GM13977 (cell line): ENCODE data around the gene EIF2B5.

ENCODE experiments used
- DNase-seq: peaks from one replicate; pipeline ENCODE4 v3.0.0; 2012; ENCODE audit warnings: low spot score
- CTCF ChIP-seq: IDR thresholded peaks from 2 replicates; pipeline ENCODE4 v1.5.1; 2012; ENCODE audit warnings: mild to moderate bottlenecking, control low read depth; ENCODE audit not compliant: insufficient read depth; ENCODE audit errors: extremely low read depth, missing control alignments
- in situ Hi-C: fragments of 300-500 bp; cut with MboI; formaldehyde crosslinking; loops from one replicate; pipeline ENCODE4 v1.12.0; 2022; ENCODE audit warnings: low sequenced_read_pairs, low pct_unique_long_range_greater_than_20kb, mixed read lengths, inconsistent platforms; ENCODE audit not compliant: unreplicated experiment

The EIF2B5 gene

GRCh38 chr3:184176377-184177330 is 41.5 kb downstream of the EIF2B5 start:
- in situ Hi-C loops: no loop called here
- TF ChIP-seq CTCF: no peak
- no peak for DNase-seq

GRCh38 chr3:184177331-184177731 is 42.2 kb downstream of the EIF2B5 start:
- in situ Hi-C loops: no loop called here
- DNase-seq: no peak

GRCh38 chr3:184177767-184178306 is 42.7 kb downstream of the EIF2B5 start:
- in situ Hi-C loops: no loop called here
- no peak for DNase-seq
- no peak for TF ChIP-seq CTCF

More at GRCh38 chr3:184177331-184177731, 42.2 kb downstream of the EIF2B5 start:
- TF ChIP-seq CTCF: no peak

GRCh38 chr3:184178521-184179138 is 43.5 kb downstream of the EIF2B5 start:
- TF ChIP-seq CTCF: no peak
- in situ Hi-C loops: no loop called here

GRCh38 chr3:184180165-184180564 is 45.0 kb downstream of the EIF2B5 start:
- in situ Hi-C loops: no loop called here
- TF ChIP-seq CTCF: no peak
- DNase-seq: no peak

More at GRCh38 chr3:184178521-184179138, 43.5 kb downstream of the EIF2B5 start:
- no peak for DNase-seq

- TF ChIP-seq CTCF: no peak
- no peak for DNase-seq
- in situ Hi-C loops: no loop called here
These were observed 46.4 kb downstream of the EIF2B5 start for GRCh38 chr3:184181596-184181995.
